ENCODE measurements around the gene YBX2. TPM values are rescaled to one million over a fixed set of nuclear protein-coding genes. Genes with fewer than 3 reads are reported as not detected.
A peak's percentile ranks its signal among the peaks of the same experiment; 100 is the strongest.
"Not testable (repeated sequence)": the region's sequence is repeated elsewhere in the genome, so short reads cannot be mapped to it uniquely, and the experiment has no call there.

YBX2 gene
- total RNA-seq = 1 to 10 TPM; 2.6 to 3.0 (median 2.9) TPM

GRCh38 chr17:7294614-7295153, at the start of gene YBX2:
Gene YBX2, minus strand, starts transcription at chr17:7294639. Its CDS starts 139 bp downstream, at chr17:7294500.
- intact Hi-C loops (cut with DNase I; ENCODE audit: low total_unique reads) = loop anchor here (2.0 kb wide), 1 partner anchor 14 kb away; the partner anchor contains the start of gene SLC2A4
- Histone ChIP-seq H3K9me3 (no peaks in the 10 kb centered on the region), H3K4me3 (peak within 1 kb of the TSS; percentile 0 to 58 (median 46)), H3K36me3 (no peaks in the 10 kb centered on the region), H3K27me3 (no peaks in the 10 kb centered on the region), H3K27ac (peak within 1 kb of the TSS; percentile 63 to 71), H3K4me1 (peaks cover 4% of the 10 kb centered on the region in 2 donors)
- DNase-seq (ENCODE audit: low spot score in 2 of 2) = peak; percentile 77 to 83
- TF ChIP-seq POLR2AphosphoS5 (IDR thresholded peaks at IDR 0.05) = no peak
- TF ChIP-seq POLR2A (IDR thresholded peaks at IDR 0.05) = no peak
- TF ChIP-seq, protein P1, sequence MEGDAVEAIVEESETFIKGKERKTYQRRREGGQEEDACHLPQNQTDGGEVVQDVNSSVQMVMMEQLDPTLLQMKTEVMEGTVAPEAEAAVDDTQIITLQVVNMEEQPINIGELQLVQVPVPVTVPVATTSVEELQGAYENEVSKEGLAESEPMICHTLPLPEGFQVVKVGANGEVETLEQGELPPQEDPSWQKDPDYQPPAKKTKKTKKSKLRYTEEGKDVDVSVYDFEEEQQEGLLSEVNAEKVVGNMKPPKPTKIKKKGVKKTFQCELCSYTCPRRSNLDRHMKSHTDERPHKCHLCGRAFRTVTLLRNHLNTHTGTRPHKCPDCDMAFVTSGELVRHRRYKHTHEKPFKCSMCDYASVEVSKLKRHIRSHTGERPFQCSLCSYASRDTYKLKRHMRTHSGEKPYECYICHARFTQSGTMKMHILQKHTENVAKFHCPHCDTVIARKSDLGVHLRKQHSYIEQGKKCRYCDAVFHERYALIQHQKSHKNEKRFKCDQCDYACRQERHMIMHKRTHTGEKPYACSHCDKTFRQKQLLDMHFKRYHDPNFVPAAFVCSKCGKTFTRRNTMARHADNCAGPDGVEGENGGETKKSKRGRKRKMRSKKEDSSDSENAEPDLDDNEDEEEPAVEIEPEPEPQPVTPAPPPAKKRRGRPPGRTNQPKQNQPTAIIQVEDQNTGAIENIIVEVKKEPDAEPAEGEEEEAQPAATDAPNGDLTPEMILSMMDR (IDR thresholded peaks at IDR 0.05) = no peak

DNA sequence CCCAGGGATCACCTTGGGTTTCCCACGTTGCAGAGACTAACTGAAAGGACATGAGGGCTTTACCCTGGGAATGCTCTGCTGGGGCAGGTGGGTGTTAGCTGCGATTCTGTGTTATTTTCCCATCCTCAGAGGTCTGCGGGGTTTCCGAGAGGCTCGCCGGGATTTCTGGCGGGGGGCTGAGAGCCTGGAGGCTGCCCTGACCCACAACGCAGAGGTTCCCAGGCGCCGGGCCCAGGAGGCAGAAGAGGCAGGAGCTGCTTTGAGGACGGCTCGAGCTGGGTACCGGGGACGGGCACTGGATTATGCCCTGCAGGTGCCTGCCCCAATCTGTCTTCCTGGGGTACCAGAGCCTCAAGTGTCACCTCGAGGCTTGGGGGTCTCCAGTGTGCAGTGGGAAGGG, 48.8 kb upstream of the YBX2 start:
- no peaks in the 10 kb centered on the region for H3K36me3 ChIP-seq
- H3K27me3 ChIP-seq = peaks cover 5 to 34% of the 10 kb centered on the region in 2 donors
- TF ChIP-seq POLR2A (IDR thresholded peaks at IDR 0.05) (no peak), POLR2AphosphoS5 (IDR thresholded peaks at IDR 0.05) (no peak)
- TF ChIP-seq, protein P1 (IDR thresholded peaks at IDR 0.05) = no peak
- no peak overlapping the region for H3K4me3 ChIP-seq
- H3K27ac ChIP-seq = no peak overlapping the region
- H3K4me1 ChIP-seq = no peaks in the 10 kb centered on the region
- intact Hi-C loops (cut with DNase I; ENCODE audit: low total_unique reads) = no loop called here
- H3K9me3 ChIP-seq = no peaks in the 10 kb centered on the region
- DNase-seq (ENCODE audit: low spot score in 2 of 2) = no peak

DNA sequence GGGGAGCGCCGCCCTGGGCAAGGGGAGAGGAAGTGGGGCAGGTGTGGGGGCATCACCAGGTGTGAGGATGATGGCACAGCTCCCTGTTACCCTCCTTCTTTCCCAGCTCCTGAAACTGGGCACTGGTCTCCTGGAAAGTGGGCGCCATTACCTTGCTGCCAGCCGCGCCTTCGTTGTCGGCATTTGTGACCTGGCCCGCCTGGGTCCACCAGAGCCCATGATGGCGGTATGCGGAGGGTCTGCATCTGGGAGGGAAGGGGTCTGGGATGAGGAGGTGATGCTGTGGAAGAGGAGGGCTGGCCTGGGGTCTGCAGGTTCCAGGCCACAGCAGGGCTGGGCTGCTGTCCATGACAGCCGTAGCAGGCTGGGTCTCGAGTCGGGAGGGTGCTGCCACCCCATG, 47.4 kb upstream of the YBX2 start:
- Histone ChIP-seq H3K27ac (no peak overlapping the region), H3K36me3 (no peaks in the 10 kb centered on the region), H3K4me3 (no peak overlapping the region), H3K4me1 (no peaks in the 10 kb centered on the region), H3K27me3 (peaks cover 5 to 36% of the 10 kb centered on the region in 2 donors), H3K9me3 (no peaks in the 10 kb centered on the region)
- no peak for DNase-seq (ENCODE audit: low spot score in 2 of 2)
- TF ChIP-seq, protein P1 (IDR thresholded peaks at IDR 0.05) = no peak
- TF ChIP-seq POLR2AphosphoS5 (IDR thresholded peaks at IDR 0.05) (no peak), POLR2A (IDR thresholded peaks at IDR 0.05) (no peak)
- intact Hi-C loops (cut with DNase I; ENCODE audit: low total_unique reads) = no loop called here

DNA sequence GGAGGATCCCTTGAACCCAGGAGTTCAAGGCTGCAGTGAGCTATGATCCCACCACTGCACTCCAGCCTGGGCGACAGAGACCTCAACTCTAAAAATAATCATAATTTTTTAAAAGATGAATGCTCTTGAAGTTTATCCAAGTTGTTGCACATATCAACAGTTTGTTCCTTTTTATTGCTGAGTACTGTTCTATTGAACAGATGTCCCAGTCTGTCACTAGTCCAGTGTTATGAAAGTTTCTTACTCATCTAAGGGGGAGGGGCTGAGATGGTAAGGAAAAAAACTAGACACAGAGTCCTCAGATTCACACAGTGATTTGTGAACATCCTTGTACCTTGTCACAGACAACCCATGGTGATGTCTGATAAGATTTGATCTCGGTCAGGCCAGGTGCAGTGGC, 45.7 kb upstream of the YBX2 start:
- no peaks in the 10 kb centered on the region for H3K9me3 ChIP-seq
- H3K27me3 ChIP-seq = peaks cover 5 to 38% of the 10 kb centered on the region in 2 donors
- TF ChIP-seq POLR2A (IDR thresholded peaks at IDR 0.05) = no peak
- TF ChIP-seq, protein P1 (IDR thresholded peaks at IDR 0.05) = no peak
- no peak for DNase-seq (ENCODE audit: low spot score in 2 of 2)
- H3K4me1 ChIP-seq = no peaks in the 10 kb centered on the region
- no peak overlapping the region for H3K4me3 ChIP-seq
- intact Hi-C loops (cut with DNase I; ENCODE audit: low total_unique reads) = no loop called here
- no peaks in the 10 kb centered on the region for H3K36me3 ChIP-seq
- no peak overlapping the region for H3K27ac ChIP-seq

- H3K36me3 ChIP-seq; H3K9me3 ChIP-seq; intact Hi-C loops (cut with DNase I; ENCODE audit: low total_unique reads); H3K27ac ChIP-seq; H3K4me3 ChIP-seq; H3K4me1 ChIP-seq; DNase-seq (ENCODE audit: low spot score in 2 of 2): not testable (repeated sequence)
- peaks cover 5 to 38% of the 10 kb centered on the region in 2 donors for H3K27me3 ChIP-seq
Measured at GRCh38 chr17:7337600-7337999, 43.2 kb upstream of the YBX2 start.
